ENCODE data around the gene ABHD17B.
"Not testable (repeated sequence)": the region's sequence is repeated elsewhere in the genome, so short reads cannot be mapped to it uniquely, and the experiment has no call there.

ABHD17B gene

GRCh38 chr9:71911908-71912335 is 929 bp upstream of the ABHD17B start:
- DNase-seq, result no peak

- no peak for DNase-seq
These were observed 338 bp downstream of the ABHD17B start for GRCh38 chr9:71910650-71911060.

DNA sequence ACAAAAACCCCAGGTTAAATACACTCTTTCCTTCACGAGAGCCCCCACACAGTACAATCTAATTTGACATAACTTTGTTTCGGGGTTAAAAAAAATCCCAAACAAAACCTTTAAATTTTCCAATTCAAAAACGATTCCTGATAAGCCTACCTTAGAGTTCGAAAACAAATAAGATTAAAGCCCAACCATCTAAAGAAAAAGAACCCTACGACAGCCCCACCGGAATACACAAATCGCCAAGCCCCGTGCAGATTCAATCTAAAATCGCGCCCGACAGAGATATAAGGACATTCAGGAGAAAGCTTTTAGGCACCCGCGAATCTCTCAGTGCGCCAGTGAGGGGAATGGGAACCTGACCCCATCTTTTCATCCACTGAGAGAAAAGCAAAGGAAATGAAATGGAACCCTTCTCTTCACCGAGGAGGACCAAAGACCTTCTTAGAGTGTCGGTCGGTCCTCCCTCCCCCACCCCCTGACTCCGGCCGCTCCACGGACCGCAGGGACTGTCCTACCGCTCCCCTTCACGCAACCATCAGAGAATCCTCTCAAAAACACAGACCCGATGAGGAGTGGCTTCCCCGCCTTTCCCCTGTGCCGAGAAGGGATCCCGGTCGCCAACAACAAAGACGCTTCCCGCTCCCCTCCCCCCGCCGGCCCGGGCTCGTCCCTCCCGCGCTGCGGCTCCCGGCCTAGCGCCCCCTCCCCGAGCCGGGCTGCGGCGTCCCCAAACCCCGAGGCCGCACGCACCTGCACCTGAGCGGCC is 925 bp downstream of the ABHD17B start:
- peak; percentile 33 for DNase-seq

DNA sequence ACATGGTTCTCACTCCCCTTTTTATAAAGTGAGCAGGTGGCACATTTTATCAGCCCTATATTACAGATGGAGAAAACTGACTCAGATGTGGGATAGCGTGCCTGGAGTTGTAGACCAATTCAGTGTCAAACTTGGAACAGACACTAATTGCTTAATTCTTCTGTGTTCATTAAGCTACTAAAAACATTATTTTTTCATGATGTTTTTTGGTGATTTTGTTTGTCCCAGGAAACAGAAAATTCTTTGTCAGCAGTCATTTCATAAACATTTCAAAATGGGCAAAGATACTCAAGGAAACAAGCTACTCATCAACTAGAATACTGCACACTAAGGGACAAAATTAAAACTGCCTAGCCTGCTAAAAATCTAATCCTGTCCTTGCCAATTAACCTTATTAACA is 2.2 kb downstream of the ABHD17B start:
- DNase-seq, result no peak

GRCh38 chr9:71904076-71904475 is 6.9 kb downstream of the ABHD17B start:
- DNase-seq, result no peak

GRCh38 chr9:71901695-71902597 is 9.0 kb downstream of the ABHD17B start:
- no peak for DNase-seq

- not testable (repeated sequence) for DNase-seq
These were observed 12.2 kb downstream of the ABHD17B start for GRCh38 chr9:71898756-71899155.

- DNase-seq, result no peak
These were observed 13.4 kb downstream of the ABHD17B start for GRCh38 chr9:71897577-71897976.

- DNase-seq, result no peak
These were observed 14.2 kb downstream of the ABHD17B start for GRCh38 chr9:71896761-71897160.

GRCh38 chr9:71895955-71896354 is 15.0 kb downstream of the ABHD17B start:
- DNase-seq, result no peak

- no peak for DNase-seq
These were observed 15.9 kb downstream of the ABHD17B start for GRCh38 chr9:71895117-71895516.

DNA sequence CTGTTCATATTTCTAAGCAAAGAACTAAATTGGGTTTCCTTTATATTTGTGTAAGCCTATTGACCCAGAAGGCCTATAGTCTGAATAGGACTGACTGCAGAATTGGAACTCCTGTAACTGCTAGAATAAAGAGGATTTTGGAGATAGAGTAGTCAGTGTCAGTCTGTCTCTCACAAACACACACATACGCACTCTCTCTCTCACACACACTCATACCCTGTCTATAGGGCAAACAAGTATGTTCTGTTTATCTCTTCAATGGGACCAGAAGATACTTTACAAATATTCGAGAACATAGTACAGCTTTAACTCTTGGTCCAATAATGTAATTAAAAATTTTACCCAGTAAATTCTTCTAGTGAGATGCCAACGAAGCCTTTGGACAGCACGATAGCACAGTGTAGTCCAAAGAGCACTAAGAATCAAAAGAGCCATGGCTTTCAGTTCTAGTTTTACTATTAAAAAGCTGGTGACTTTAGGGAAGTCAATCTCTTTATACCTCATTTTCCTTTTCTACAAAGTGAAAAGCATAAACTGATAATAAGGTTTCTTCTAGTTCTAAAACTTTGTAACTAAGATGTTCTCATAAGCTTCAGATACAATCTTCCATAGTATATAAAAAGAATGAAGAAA is 19.3 kb downstream of the ABHD17B start:
- no peak for DNase-seq

DNA sequence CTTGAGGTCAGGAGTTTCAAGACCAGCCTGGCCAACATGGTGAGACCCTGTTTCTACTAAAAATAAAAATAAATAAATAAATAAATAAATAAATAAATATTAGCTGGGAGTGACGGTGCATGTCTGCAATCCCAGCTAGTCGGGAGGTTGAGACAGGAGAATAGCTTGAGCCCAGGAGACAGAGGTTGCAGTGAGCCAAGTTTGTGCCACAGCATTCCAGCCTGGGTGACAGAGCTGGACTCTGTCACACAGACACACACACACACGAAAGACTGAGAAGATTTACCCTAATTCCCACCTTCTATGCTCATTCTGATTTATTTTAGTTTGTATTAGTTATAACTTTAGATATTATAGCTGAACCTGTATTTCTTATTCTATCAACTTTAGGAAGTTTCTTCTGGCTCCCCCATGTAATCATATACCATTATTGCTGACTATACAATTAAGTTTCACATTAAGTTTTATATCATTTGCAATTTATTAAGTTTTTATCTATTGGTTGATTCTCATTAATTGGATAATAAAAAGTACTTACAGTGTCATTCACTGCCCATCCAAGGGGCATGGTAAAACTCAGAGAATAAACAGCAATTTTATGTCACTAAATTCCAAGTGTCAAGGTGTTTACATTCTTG is 20.8 kb downstream of the ABHD17B start:
- no peak for DNase-seq

GRCh38 chr9:71887362-71887761 is 23.6 kb downstream of the ABHD17B start:
- DNase-seq, result no peak

DNA sequence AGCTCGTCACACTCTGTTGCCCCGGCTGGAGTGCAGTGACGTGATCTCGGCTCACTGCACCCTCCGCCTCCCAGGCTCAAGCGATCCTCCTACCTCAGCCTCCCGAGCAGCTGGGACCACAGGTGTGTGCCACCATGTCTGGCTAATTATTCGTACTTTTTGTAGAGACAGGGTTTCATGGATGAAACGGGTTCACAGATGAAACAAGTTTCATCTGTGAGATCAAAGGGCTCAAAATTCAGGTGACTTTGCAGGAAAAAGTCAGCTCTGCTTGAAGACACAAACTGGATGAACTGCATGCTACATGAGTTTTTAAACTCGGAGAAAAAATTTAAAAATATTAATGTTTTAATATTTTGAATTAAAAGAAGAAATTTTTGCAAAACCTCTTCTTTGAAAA is 24.5 kb downstream of the ABHD17B start:
- no peak for DNase-seq

DNA sequence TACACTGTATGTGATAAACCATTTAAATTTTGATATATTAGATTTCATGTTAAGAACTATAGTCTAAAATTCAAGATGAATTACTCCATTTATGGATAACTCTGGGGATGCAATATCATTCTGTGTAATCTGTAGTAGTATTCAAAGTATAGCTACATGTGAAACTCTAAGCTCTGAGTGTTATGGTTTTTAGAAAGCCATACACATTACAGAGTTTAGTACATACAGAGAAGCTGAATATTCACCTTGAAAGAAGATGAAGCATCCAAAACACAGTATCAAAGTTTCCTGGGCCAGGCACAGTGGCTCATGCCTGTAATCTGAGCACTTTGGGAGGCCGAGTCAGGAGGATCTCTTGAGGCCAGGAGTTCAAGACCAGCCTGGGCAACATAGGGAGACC is 25.0 kb downstream of the ABHD17B start:
- DNase-seq, result no peak

- no peak for DNase-seq
These were observed 25.5 kb downstream of the ABHD17B start for GRCh38 chr9:71885467-71885866.

DNA sequence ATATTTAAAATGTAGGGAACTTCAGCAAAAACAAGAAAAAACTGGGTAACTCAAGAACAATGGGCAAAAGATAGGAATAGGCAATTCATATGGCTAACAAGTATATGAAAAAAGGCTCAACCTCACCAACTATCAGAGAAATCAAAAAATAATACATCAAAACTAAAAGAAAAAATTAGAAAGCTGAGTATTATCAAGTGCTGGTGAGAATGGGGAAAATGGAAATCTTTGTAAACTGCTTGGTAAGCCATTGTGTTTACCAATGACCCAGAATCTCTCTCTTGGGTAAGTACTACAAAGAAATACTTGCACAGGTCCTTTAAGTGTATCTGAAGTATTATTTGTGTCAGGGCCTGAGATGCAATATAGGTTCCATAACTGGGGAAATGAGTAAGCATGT is 27.0 kb downstream of the ABHD17B start:
- DNase-seq, result no peak

- DNase-seq, result no peak
These were observed 31.3 kb downstream of the ABHD17B start for GRCh38 chr9:71879644-71880174.

- no peak for DNase-seq
These were observed 32.4 kb downstream of the ABHD17B start for GRCh38 chr9:71878327-71879274.

DNA sequence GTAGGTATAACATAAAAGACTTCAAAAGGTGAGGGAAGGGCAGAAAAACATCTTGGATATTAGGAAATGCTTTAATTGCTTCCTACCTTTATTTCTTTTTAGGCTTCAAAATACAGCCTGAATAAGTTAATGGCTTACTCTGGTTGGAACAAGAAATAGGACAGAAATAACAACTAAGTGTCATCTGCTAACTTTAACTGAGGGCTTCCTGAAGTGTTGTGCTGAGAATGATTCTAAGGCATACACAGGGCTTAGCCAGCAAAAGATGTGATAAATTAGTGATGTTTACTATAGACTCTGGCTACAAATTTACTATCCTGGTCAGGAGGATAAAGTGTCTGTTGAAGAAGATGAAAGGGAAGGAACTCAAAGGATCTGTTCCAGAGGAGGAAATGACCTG is 34.2 kb downstream of the ABHD17B start:
- DNase-seq, result no peak

GRCh38 chr9:71876106-71876505 is 34.9 kb downstream of the ABHD17B start:
- DNase-seq, result no peak
